Activated naive CD4-positive, alpha-beta T cell treated with anti-CD3 and anti-CD28 coated beads, Interleukin-2, amount 50 U/mL, for 16 hours (primary cell): Measurements from ENCODE around the gene TEAD1.

Source experiments
- DNase-seq: peaks from one replicate; pipeline ENCODE4 v3.0.0-alpha.2; 2020

The TEAD1 gene

GRCh38 chr11:12966002-12966401 lies 291.8 kb downstream of the TEAD1 start:
- DNase-seq = no peak

DNA sequence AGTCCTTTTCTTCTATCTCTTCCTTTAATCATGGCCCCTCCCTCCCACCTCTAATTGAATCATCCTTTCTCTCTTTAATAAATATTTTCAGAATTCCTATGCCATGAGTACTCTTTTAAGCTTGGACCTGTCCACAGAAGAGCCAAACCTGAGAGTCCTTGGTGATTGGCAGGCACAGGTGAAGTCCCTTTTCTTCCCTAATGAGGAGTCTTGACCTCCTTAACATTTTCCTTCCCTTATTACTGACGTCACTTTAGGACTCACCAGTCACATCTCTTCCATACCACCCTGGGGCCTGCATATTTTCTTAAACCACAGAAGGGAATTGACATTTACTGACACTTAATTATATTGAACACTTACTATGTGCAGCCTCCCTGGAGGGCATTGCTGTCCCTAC lies 293.9 kb downstream of the TEAD1 start:
- DNase-seq = no peak

DNA sequence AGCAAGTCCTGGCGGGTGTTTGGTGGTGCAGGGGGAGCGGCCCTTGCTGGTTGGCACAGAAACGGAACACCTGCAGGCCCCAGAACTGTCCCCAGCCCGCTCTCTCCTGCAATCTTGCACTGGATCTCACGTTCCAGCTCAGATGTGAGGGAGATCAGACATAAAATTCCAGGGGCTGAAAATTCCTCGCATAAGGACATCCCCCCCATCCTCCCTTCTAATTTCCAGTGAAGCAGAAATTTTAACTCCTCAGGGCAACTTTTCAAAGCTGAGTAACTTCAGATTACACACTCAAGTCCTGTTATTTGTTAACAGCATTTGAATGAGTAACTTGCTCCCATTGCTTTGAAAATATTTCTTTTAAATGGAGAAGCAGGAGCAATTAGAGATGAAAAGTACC lies 294.6 kb downstream of the TEAD1 start:
- no peak for DNase-seq

DNA sequence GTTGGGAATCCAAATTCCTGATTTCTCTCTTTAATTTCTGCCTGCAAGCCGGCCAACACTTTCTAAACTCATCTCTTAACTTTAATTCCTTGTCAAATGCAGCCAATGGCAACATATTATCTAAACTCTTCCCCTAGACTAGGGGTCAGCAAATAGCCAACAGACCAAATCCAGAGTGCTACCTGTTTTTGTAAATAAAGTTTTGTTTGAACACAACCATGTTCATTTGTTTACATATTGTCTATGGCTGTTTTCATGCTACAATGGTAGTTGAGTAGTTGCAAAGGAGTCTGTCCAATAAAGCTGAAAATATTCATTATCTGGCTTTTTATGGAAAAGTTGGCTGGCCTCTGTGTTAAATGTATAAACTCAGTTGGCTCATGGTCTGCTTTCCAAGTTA lies 297.7 kb downstream of the TEAD1 start:
- DNase-seq = no peak

DNA sequence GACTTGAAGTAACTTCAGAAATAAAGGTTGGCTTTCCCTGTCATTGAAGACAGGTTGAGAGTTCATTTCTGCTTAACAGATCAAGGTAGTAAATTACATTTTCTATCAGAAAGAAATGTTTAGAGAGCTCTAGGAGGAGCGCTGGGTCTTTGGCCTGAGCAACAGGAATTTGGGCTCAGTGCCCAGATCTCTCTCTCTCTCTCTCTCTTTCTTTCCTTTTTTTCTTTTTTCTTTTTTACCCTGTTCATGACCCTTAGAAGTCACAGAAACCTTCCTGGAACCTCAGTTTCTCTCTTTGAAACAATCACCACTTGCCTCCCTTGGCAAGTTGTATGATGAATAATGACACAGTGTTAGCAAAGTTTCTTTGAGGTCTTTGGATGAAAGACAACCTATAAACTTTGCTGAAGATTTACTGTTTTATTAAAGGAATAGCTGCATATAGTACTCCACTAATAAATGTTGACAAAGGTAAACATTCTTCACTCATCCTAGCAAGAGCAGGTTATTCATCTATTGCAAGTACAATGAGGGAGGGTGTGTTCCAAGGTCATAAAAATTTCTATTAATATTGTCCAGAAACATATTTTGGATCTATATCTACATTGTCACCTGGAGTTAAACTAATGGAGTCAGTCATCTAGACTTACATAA lies 299.4 kb downstream of the TEAD1 start:
- no peak for DNase-seq

GRCh38 chr11:12975195-12975594 lies 301.0 kb downstream of the TEAD1 start:
- no peak for DNase-seq

GRCh38 chr11:12979928-12980689 lies 305.9 kb downstream of the TEAD1 start:
- no peak for DNase-seq

- no peak for DNase-seq
Observed at GRCh38 chr11:12981676-12982522, 307.7 kb downstream of the TEAD1 start.

DNA sequence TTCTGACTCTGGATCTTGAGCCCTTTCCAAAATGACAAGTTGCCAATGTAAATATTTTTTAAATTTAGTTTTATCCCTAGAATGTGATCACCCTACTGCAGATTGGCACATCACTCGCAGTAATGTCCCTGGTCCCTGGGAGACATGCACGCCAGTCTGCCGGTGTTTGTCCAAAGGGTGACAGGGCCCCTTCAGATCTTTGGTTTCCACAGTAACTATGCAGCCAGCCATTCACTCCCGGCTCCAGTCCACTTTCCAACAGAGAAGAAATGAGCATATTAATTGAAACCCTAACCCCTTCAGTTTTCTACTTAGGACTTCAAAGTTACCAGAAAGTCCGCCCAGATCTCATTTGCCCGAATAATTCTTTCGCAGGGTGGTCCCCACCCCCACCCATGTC lies 309.1 kb downstream of the TEAD1 start:
- no peak for DNase-seq

- DNase-seq = no peak
Observed at GRCh38 chr11:12986194-12986898, 312.1 kb downstream of the TEAD1 start.

- no peak for DNase-seq
Observed at GRCh38 chr11:12989428-12990161, 315.4 kb downstream of the TEAD1 start.

DNA sequence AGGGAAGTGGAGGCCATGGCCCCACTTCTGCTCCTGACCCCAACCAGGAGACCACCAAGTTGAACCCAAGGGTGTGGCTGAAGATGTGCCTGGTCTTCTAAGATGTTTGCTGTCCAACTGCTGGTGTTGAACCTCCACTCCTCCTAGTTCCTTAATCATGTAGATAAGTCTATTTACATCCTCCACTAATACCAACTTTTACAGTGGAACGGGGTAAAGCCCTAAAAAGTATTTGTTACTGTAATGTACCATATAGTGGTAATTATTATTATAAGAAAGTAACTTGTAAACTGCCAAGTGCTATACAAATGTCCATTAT lies 315.9 kb downstream of the TEAD1 start:
- no peak for DNase-seq

DNA sequence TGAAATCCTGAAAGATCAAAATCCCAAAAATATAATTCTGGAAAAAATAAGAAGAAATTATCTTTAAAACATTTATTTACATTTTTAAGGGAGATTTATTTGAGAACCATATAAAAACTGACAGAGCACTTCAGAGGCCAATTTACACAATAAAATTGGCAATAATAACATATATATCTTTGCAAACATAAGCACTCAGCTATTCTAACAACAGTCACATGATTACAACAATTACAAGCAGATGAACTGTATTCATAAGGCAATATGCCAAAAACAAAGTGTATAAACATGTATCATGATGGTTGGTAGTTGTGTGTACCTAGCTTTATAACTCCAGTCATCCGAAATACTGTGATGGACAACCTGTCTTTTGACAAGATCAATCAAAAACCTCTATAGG lies 317.2 kb downstream of the TEAD1 start:
- DNase-seq = no peak

DNA sequence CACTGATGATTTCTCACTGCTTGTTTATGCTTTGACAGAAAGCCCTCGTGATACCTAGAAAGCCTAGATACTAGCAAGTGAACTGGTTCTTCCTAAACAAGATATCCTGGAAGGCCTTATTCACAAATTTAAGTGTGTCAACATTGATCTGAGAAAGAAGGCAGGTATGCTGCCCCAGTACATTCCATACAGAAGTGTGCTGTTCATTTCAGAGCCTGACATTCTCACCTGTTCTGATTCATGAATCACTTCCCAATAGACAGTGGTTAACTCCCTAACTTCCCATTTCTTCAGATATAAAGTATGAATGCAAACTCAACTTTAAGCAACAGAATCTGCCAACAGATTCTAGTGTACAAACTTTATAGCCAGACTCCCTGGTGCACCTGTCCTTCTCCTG lies 319.4 kb downstream of the TEAD1 start:
- no peak for DNase-seq
